HG02840 (cell line): Measurements from ENCODE around the gene FAT2.

ENCODE experiments used
- ATAC-seq: cut with Tn5 transposase; IDR thresholded peaks from one replicate; pipeline ENCODE4 v1.9.1; 2021; ENCODE audit warnings: mild to moderate bottlenecking, moderate library complexity, moderate number of reproducible peaks; ENCODE audit not compliant: unreplicated experiment, low FRiP score

Gene FAT2, protein sequence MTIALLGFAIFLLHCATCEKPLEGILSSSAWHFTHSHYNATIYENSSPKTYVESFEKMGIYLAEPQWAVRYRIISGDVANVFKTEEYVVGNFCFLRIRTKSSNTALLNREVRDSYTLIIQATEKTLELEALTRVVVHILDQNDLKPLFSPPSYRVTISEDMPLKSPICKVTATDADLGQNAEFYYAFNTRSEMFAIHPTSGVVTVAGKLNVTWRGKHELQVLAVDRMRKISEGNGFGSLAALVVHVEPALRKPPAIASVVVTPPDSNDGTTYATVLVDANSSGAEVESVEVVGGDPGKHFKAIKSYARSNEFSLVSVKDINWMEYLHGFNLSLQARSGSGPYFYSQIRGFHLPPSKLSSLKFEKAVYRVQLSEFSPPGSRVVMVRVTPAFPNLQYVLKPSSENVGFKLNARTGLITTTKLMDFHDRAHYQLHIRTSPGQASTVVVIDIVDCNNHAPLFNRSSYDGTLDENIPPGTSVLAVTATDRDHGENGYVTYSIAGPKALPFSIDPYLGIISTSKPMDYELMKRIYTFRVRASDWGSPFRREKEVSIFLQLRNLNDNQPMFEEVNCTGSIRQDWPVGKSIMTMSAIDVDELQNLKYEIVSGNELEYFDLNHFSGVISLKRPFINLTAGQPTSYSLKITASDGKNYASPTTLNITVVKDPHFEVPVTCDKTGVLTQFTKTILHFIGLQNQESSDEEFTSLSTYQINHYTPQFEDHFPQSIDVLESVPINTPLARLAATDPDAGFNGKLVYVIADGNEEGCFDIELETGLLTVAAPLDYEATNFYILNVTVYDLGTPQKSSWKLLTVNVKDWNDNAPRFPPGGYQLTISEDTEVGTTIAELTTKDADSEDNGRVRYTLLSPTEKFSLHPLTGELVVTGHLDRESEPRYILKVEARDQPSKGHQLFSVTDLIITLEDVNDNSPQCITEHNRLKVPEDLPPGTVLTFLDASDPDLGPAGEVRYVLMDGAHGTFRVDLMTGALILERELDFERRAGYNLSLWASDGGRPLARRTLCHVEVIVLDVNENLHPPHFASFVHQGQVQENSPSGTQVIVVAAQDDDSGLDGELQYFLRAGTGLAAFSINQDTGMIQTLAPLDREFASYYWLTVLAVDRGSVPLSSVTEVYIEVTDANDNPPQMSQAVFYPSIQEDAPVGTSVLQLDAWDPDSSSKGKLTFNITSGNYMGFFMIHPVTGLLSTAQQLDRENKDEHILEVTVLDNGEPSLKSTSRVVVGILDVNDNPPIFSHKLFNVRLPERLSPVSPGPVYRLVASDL (N-terminal part only)

DNA sequence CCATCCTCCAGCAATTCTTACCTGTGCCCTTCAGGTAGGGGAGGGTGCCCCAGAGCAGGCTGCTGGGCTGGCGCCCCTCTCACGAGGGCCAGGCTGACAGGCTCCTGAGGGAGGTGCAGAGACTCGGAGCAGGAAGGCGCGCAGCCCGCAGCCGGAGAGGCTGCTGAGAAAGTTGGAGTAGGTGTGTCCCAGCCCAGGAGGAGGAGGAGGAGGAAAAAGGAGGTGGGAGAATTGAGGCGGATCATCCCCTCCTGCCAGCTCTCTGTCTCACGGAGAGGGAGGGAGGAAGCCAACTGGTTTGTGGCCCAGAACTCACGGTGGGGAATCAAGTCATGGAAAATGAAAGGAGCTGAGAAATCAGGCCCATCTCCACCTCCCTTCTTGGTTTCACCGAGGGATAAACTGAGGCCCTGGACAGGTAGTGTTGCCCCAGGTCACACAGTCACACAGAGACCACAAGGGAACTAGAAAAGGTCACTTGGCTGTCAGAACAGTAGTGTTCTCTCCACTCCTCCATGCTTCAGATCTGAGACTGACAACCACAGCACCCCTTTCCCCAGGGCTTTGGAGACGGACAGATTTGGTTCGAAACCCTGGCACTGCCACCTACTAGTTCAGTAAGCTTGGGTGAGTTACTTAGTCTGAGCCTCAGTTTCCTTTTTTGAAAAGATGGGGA, at the start of gene FAT2:
TSS of gene FAT2 (minus strand) at position 188 of the 676 bp plus-strand sequence. CDS start 22,400 bp downstream, outside the sequence.
- no peak for ATAC-seq

DNA sequence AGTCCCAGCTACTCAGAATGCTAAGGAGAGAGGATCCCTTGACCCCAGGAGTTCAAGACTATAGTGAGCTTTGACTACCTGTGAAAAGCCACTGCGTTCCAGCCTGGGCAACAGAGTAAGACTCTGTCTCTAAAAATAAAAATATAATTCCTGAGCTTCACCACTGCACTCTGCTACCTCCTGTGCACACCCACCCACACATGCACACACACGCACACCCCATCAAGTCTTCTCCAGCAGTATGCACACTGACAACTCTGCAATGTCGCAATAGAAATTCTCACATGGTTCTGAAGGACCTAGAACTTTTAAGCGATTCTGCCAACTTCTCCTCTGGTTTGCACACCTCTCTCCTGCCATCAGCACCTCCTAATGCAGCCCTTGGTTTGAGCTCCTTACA, 47.5 kb upstream of the FAT2 start:
- no peak for ATAC-seq

DNA sequence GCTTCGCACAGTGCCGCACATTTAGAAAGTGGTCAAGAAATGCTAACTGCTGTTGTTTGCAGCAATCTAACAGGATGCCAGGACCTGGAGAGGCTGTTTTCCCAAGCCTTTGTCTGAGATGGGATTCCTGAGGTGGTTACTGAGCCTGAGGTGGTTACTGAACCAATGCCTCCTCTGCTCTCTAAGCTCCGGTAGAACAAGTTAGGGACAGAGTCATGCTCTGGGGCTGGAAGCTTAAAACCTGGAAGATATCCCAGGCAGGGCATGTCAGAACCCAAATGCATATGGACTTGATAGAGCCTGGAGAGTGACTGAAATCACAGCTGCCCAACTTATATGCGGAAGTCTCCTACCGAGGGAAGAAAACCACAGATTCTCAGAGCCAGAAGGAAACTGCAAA, 46.5 kb upstream of the FAT2 start:
- ATAC-seq: no peak

DNA sequence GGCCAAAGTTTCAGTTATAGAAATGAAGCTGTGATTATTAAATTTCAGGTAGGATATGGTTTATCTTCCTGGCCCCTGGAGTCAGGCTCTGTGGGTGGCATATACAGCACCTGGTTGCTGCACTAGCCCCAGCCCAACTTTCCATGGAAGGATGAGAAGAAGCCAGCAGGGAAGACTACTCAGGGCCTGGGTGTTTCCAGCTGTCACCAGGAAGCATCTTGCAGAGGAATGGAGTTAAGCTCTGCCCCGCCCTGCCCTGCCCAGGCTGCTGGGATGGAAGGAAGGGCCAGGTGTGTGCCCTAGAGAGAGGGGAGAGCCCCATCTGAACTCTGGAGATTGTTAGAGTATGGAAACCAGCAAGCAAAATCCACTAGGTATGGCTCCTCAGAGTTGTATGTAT, 42.8 kb upstream of the FAT2 start:
- no peak for ATAC-seq

DNA sequence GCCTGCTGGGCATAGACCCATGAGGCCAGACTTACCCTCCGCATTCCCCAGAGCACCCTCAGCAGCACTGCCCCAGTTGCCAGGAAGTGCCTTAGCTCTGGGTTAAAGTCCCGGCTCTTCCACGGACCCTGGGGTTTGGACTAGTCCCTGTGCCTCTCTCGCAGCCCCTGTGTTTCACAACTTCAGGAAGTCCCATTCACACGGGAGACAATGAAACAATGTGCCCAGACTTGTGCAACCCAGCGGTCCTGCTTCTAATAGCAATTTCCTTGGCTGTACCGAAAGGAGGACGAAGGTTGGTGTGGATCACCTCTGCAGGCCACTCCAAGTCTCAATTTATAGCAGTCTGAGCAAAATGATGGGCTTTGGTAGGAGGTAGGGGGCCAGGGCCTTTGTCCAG, 41.8 kb upstream of the FAT2 start:
- no peak for ATAC-seq

DNA sequence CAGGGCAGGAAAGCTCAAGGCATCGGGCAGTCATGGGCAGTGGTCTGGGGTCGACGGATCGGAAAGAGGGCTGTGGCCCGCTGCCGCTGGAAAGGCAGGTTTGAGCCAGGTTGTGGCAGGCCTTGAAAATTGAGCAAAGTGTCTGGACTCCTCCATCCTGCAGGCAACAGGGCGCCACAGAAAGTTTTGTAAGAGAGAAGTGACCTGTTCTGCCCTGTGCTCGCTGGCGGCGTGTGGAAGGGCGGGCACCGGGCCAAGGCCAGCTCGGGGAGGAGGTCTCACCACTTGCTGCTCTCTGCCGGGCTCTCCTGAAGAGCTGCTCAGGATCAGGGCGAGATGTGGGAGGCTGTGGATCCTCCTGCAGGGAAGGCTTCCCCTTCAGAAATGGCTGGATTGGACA, 41.4 kb upstream of the FAT2 start:
- no peak for ATAC-seq

DNA sequence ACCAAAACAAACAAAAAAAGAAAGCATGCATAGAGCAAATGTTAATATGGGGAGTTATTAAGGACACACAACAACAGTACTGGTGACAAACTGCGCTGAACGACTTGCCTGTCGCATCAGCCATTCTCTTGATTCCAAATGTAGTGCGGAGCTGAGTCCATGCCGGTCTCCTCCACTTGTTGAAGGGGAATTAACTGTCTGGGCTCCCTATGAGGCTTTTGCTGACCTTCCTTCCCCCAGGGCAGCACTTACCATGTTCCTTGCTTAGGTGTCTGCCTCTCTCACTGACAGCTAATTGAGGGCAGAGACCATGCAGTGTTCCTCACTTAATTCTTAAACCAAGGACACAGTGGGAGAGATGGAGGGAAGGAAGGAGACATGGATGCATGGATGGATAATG, 40.8 kb upstream of the FAT2 start:
- no peak for ATAC-seq

DNA sequence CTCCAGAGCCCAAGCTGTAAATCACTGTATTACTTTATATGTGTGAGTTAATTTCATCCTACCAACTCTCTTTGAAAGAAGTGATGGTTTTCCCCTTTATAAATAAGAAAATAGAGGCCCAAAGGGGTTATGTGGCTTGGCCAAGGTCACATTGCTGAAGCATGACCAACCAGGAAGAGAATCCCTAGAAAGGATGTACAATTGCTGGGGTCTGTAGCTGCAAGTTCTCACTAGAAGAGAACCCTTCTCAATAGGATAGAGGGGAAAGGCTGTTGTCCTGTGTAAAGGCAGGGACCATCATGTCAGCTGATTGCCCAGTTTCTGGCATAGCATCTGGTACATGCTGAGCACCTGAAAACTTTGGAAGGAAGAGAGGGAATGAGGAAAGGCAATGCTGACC, 39.0 kb upstream of the FAT2 start:
- ATAC-seq: no peak

DNA sequence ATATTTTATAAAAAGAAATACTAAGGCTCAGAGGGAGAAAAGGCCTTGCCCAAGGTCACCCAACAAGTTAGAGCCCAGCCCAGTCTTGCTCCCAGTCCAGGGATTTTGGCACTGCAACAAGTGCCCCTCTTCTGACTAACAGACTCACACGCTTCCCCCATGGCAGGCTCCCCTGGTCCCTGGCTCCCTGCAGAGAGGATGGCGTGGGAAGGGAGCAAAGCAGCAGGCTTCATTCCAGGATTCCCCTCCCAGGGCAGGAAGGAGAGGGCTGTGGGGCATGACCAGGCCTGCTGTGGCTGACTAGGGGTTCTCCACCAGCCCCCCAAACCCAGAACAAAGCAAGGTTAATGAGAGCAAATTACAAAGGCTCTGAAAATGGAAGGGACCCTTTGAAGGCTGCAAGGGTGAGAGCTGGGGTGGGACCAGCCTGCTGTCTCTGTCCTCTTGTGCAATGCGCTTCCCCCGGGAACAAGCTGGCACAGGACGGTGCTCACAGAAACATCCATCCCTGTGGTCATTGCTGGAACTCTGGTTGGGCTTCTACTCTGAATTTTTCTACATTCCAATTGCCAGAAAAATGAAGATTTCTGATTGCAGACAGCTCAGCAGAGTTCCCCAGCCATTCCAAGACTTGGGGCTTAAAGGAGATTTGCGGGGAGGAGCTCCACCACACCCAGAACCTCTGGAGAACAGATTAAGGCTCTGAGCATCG, 37.1 kb upstream of the FAT2 start:
- no peak for ATAC-seq

DNA sequence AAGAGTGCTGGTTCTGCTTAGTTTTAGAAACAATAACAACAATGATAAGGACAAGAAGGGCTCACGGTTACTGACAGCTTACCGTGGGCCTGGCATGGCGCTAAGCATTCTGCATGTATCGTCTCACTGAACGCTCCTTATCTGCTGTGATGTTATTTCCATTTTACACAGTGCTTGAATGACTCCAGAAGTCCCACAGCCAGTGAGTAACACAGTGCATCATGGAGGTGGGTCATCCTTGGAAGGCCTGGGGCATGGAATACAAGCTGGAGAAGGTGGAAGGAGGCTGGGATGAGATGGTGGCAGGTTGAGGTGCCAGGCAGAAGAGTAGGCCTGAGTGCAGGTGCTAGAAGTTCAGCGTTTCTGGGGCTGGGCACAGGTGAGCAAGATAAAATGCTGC, 36.5 kb upstream of the FAT2 start:
- no peak for ATAC-seq

DNA sequence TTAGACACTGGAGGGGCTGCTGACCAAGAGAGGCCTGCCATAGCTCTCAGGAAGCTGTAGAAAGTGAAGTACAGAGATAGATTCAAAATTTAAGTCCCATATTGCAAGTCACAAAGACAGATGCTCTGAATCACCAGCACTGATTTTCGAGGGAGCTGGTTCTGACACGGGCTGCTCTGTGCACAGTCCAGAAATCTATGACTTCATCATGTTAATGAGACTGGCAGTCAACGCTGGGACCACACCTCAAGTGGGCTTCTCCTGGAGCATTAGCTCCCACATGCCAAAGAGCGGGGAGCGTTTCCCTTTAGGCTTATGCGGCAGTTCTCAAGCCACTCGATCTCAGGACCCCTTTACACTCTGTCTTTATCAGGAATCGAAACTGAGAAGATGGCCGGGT, 34.2 kb upstream of the FAT2 start:
- ATAC-seq: no peak

DNA sequence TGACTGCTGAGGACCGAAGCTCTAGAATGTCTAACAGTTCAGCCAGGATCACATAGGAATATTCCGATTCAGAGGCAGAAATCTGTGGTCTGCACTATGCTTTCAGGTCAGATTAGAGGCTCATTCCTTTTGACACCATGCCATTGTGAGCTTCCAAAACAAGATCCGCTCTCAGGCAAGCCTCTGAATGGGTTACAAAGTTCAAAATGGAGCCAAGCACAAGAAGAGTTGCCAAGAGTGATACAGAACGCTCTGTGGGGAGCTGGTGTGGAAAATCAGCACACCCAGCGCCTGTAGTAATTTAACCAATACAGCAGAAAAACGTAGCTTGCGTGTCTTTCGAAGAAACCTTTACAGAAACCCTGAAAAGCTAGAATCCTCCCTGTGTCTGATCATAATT, 33.3 kb upstream of the FAT2 start:
- ATAC-seq: no peak

DNA sequence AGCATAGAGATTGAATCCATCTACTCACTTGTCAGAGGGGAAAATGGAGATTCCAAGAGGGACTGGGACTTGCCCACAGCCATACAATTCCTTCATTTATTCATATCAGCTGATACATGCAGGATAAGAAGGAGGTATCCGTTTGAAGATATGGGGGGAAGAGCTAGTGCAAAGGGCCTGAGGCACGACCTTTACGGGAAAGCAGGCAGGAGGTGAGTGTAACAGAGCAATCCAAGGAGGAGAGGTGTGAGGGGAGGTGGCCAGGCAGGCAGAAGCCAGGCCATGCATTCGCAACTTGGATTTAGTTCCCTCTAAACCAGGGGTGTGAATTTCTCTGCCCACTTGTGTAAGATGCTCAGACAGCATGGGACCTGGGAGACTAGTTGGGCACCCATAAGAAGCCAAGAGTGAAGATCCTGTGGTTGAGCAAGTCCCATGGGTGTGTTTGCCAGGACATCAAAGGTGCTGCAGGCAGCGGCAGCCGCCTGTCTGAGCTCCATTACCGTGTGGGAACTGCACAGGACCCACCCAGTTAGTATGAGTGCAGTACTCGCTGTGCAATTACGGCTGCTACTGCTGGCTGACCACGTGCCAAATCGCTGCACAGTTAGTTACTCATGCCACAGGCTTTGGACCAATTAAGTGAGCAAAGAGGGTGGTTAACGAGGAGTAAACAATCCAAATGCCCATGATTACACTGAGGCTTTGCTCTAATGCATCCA, 31.4 kb upstream of the FAT2 start:
- ATAC-seq: no peak

DNA sequence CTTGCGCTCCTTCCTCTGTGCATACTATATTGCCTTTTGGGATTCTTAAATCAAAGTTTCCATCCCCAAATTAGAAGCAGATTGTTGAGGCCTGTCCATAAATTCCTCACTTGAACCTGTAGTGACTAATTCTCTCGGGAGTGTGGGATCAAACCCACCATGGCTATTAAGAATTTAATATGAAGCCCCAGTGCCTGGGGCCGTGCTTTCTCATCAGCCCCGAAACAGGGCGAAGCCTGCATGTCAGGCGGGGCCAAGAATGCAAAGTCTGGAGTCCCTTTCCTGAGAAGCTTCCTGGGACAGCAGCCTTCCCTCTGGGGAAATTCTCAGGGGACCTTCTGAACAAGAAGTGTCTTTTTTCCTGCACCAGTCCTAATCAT, 29.3 kb upstream of the FAT2 start:
- ATAC-seq: no peak

DNA sequence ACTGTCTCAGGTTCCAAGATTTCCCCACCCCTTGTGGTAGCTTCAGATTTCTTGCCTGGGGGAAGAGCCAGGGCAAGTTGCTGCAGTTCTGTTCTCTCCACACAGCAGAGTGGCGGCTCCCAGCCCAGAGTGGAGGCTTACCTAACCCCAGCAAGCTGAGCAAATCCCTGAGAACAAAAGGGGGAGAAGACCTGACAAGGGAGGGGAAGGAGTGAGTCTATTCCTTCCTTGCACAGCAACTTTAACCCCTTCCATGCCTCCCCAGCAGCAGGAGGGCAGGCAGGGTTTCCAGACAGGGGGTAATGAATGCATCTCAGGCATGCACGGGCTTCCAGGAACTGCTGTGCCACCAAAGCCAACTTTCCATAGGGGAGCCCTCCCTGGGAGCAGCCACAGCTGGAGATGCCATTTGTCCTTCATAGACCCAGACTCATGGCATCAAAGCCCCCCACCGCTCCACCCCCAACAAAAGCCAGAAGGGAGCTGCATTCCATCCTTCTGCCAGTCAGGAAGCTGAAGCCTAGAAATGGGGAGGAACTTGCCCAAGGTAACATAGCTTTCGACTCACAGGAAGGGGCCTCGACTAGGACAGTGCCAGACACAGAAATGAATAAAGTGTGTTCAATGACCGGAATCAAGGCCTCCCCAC, 28.8 kb upstream of the FAT2 start:
- no peak for ATAC-seq

DNA sequence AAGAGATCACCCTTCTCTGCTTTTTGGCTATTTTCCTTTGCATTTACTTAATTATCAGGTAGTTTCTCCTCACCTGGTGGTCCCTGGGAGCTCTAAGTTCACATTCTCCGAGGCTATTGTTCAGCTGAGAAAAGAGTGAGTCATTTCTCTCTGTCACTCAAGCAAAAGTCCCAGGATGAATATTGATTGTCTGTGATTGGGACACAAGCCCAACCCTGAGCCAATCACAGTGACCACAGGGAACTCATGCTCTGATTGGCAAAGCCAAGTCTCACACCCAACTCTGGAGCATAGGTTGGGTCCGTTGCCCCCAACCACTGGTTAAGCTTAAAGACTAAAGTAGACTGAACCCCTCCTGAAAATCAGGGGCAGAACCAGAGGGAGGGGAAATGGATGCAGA, 27.8 kb upstream of the FAT2 start:
- no peak for ATAC-seq

DNA sequence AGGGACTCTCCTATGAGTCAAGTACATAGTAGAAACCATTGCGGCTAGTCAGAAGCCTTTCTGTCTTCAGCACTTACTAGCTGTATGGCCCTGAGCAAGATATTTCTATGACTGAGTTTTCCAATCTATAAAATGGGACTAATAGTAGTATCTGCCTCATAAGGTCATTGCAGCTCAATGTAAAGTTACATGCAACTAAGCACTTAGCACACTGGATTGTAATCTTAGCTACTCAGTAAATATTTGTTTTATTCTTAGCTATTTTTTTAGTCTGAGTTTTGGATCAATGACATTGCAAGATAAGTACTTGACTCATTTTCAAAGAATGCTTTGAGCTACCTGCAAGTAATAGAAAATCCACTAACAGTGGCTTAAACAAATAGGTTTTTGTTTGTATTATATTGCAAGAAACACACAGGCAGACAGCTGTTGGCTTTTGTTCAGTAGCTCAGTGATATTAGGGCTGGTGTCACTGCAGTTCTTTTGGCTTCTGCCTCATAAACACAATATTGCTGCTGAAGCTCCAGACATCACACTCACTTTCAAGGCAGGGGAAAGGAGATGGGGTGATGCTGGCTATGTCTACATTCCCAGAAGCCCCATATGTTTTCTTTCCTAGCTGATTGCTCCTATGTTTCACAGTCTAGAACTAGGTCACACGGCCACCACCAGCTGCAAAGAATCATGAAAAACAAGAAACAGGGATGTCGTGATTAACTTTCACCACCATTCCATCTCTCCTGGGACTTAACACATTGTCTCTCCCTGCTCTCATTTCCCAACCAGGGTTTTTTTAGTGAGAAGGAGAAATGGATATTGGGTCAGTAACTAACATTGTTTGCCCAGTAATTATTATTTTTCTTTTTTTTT, 26.9 kb upstream of the FAT2 start:
- no peak for ATAC-seq

DNA sequence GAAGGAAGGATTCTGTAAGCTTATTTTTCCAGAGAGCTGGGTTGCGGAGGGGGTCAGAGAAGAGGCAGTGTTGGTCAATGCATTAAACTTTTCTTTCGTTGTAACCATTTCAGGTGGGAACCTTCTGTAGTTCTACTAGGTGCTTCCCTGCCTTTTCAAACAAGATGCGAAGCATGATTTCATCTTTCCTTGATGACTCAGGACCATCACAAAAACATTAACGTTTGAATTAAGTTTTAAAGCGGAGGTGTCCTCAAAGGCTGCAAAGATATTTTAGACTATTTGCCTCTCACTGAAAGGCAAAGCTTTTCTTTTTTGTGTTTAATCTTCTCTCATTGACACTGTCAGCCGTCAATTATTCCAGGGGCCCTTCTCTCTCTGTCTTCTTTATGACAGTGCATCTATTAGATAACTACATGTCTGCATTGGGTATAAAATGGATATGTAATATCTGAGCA, 26.3 kb upstream of the FAT2 start:
- ATAC-seq: no peak
